Mucosa of rectum (tissue), 2 donors: Measurements from ENCODE around the gene APBB2.

Source experiments
- H3K27ac ChIP-seq, 2 donors: one replicate each; pipeline ENCODE4 v1.7.0; 2013; ENCODE audit warnings: inconsistent platforms in 2 of 2, low read depth in 2 of 2, low read length in 2 of 2
- H3K27me3 ChIP-seq, 2 donors: one replicate each; pipeline ENCODE4 v1.7.0; 2013; ENCODE audit warnings: low read length in 2 of 2; ENCODE audit not compliant: control insufficient read depth in 2 of 2, insufficient read depth in 2 of 2
- H3K36me3 ChIP-seq, 2 donors: one replicate each; pipeline ENCODE4 v1.7.0; 2013; ENCODE audit warnings: low read length in 2 of 2; ENCODE audit not compliant: control insufficient read depth in 2 of 2, insufficient read depth in 2 of 2
- H3K4me1 ChIP-seq, 2 donors: one replicate each; pipeline ENCODE4 v1.7.0; 2013; ENCODE audit warnings: low read length in 2 of 2, mild to moderate bottlenecking in 1 of 2; ENCODE audit not compliant: control insufficient read depth in 2 of 2, insufficient read depth in 2 of 2
- H3K4me3 ChIP-seq, 2 donors: one replicate each; pipeline ENCODE4 v1.7.0; 2013; ENCODE audit warnings: low read length in 2 of 2
- H3K9ac ChIP-seq, 2 donors: one replicate each; pipeline ENCODE4 v1.7.0; 2013; ENCODE audit warnings: low read length in 2 of 2, low read depth in 1 of 2, mild to moderate bottlenecking in 1 of 2
- H3K9me3 ChIP-seq, 2 donors: one replicate each; pipeline ENCODE4 v1.7.0; 2013; ENCODE audit warnings: low read length in 2 of 2; ENCODE audit not compliant: control insufficient read depth in 2 of 2
- donor health status: healthy.
- donor health status: Normal muscosa, but diverticular disease.

Gene APBB2

GRCh38 chr4:41179498-41180195, 34.7 kb downstream of the APBB2 start:
- Histone ChIP-seq H3K27ac (no peak overlapping the region), H3K9ac (no peak overlapping the region), H3K9me3 (no peaks in the 10 kb centered on the region)

GRCh38 chr4:41178372-41179370, 35.7 kb downstream of the APBB2 start:
- Histone ChIP-seq H3K27ac (no peak overlapping the region), H3K4me1 (peaks cover 0 to 7% of the 10 kb centered on the region in 2 donors), H3K9me3 (no peaks in the 10 kb centered on the region), H3K4me3 (no peak overlapping the region), H3K36me3 (no peaks in the 10 kb centered on the region), H3K9ac (no peak overlapping the region), H3K27me3 (no peaks in the 10 kb centered on the region)

More at GRCh38 chr4:41179498-41180195, 34.7 kb downstream of the APBB2 start:
- Histone ChIP-seq H3K27me3 (no peaks in the 10 kb centered on the region), H3K4me1 (peaks cover 0 to 7% of the 10 kb centered on the region in 2 donors), H3K36me3 (no peaks in the 10 kb centered on the region), H3K4me3 (no peak overlapping the region)

- H3K27ac ChIP-seq, result no peak overlapping the region
- no peak overlapping the region for H3K4me3 ChIP-seq
- no peak overlapping the region for H3K9ac ChIP-seq
- H3K27me3 ChIP-seq, result no peaks in the 10 kb centered on the region
- no peaks in the 10 kb centered on the region for H3K9me3 ChIP-seq
- H3K36me3 ChIP-seq, result no peaks in the 10 kb centered on the region
- peaks cover 0 to 3% of the 10 kb centered on the region in 2 donors for H3K4me1 ChIP-seq
Measured at GRCh38 chr4:41177016-41177415, 37.3 kb downstream of the APBB2 start.

GRCh38 chr4:41176340-41176739, 38.0 kb downstream of the APBB2 start:
- H3K27ac ChIP-seq, result no peak overlapping the region
- no peak overlapping the region for H3K9ac ChIP-seq
- H3K36me3 ChIP-seq, result no peaks in the 10 kb centered on the region
- no peaks in the 10 kb centered on the region for H3K9me3 ChIP-seq
- H3K27me3 ChIP-seq, result no peaks in the 10 kb centered on the region
- no peak overlapping the region for H3K4me3 ChIP-seq
- peaks cover 0 to 3% of the 10 kb centered on the region in 2 donors for H3K4me1 ChIP-seq

GRCh38 chr4:41175794-41176193, 38.5 kb downstream of the APBB2 start:
- Histone ChIP-seq H3K27ac (no peak overlapping the region), H3K9ac (no peak overlapping the region), H3K9me3 (no peaks in the 10 kb centered on the region), H3K27me3 (no peaks in the 10 kb centered on the region), H3K36me3 (no peaks in the 10 kb centered on the region), H3K4me1 (peaks cover 0 to 3% of the 10 kb centered on the region in 2 donors), H3K4me3 (no peak overlapping the region)

GRCh38 chr4:41174444-41174843, 39.9 kb downstream of the APBB2 start:
- Histone ChIP-seq H3K4me1 (peaks cover 0 to 3% of the 10 kb centered on the region in 2 donors), H3K9ac (no peak overlapping the region), H3K27me3 (no peaks in the 10 kb centered on the region), H3K9me3 (no peaks in the 10 kb centered on the region), H3K4me3 (no peak overlapping the region), H3K36me3 (no peaks in the 10 kb centered on the region), H3K27ac (no peak overlapping the region)

- Histone ChIP-seq H3K27ac (no peak overlapping the region), H3K4me1 (peaks cover 0 to 3% of the 10 kb centered on the region in 2 donors), H3K36me3 (no peaks in the 10 kb centered on the region), H3K27me3 (no peaks in the 10 kb centered on the region), H3K9ac (no peak overlapping the region), H3K9me3 (no peaks in the 10 kb centered on the region), H3K4me3 (no peak overlapping the region)
Measured at GRCh38 chr4:41172786-41173185, 41.6 kb downstream of the APBB2 start.

GRCh38 chr4:41169256-41169800, 45.0 kb downstream of the APBB2 start:
- Histone ChIP-seq H3K27ac (no peak overlapping the region), H3K27me3 (no peaks in the 10 kb centered on the region), H3K4me1 (no peaks in the 10 kb centered on the region), H3K9me3 (no peaks in the 10 kb centered on the region), H3K36me3 (no peaks in the 10 kb centered on the region), H3K9ac (no peak overlapping the region), H3K4me3 (no peak overlapping the region)

GRCh38 chr4:41167191-41167590, 47.2 kb downstream of the APBB2 start:
- H3K9me3 ChIP-seq, result no peaks in the 10 kb centered on the region
- H3K4me3 ChIP-seq, result no peak overlapping the region
- H3K9ac ChIP-seq, result no peak overlapping the region
- no peaks in the 10 kb centered on the region for H3K36me3 ChIP-seq
- H3K27me3 ChIP-seq, result no peaks in the 10 kb centered on the region
- no peak overlapping the region for H3K27ac ChIP-seq
- H3K4me1 ChIP-seq, result no peaks in the 10 kb centered on the region

- no peaks in the 10 kb centered on the region for H3K27me3 ChIP-seq
- H3K27ac ChIP-seq, result no peak overlapping the region
- H3K4me1 ChIP-seq, result no peaks in the 10 kb centered on the region
- H3K9ac ChIP-seq, result no peak overlapping the region
- no peaks in the 10 kb centered on the region for H3K36me3 ChIP-seq
- H3K9me3 ChIP-seq, result no peaks in the 10 kb centered on the region
- no peak overlapping the region for H3K4me3 ChIP-seq
Measured at GRCh38 chr4:41164405-41164804, 49.9 kb downstream of the APBB2 start.
